Measurements from ENCODE around the gene MPO. TPM values are rescaled to one million over a fixed set of nuclear protein-coding genes. Genes with fewer than 3 reads are reported as not detected.

MPO gene
- total RNA-seq, 2 donors from 2014 or later, result not detected

- peaks cover 53% of the 10 kb centered on the region for H3K27me3 Mint-ChIP-seq (ENCODE audit: insufficient read depth)
- no peak for TF ChIP-seq CTCF (conservative IDR thresholded peaks at IDR 0.05)
- Histone ChIP-seq H3K36me3 (ENCODE audit: control insufficient read depth, insufficient read depth, low read length) (no peaks in the 10 kb centered on the region), H3K4me3 (ENCODE audit: low read length) (no peak overlapping the region), H3K9ac (ENCODE audit: extremely low read depth, low read length, poor library complexity, severe bottlenecking) (no peak overlapping the region), H3K27ac (ENCODE audit: low read depth, low read length) (no peak overlapping the region), H3K27me3 (ENCODE audit: control insufficient read depth, insufficient read depth, low read length, poor library complexity, severe bottlenecking) (peaks cover 8% of the 10 kb centered on the region), H3K9me3 (ENCODE audit: control insufficient read depth, low read length) (no peaks in the 10 kb centered on the region), H3K4me1 (ENCODE audit: control insufficient read depth, insufficient read depth, low read length) (no peaks in the 10 kb centered on the region)
- H3K9me3 Mint-ChIP-seq, result no peaks in the 10 kb centered on the region
- peaks cover 6% of the 10 kb centered on the region for H3K36me3 Mint-ChIP-seq (ENCODE audit: low read depth)
- H3K27ac Mint-ChIP-seq, result no peak overlapping the region
- DNase-seq, result peak; percentile 72
- peaks cover 14% of the 10 kb centered on the region for H3K4me1 Mint-ChIP-seq
- WGBS, 2 experiments (ENCODE audit: insufficient coverage in 1 of 2, insufficient read length in 1 of 2), result 81 to 89% methylated on average over 6 to 11 of the region's 11 CpGs
- no peak overlapping the region for H3K4me3 Mint-ChIP-seq
Measured at GRCh38 chr17:58325976-58326468, 45.3 kb upstream of the MPO start.

- Mint-ChIP-seq H3K36me3 (ENCODE audit: low read depth) (peaks cover 6% of the 10 kb centered on the region), H3K9me3 (no peaks in the 10 kb centered on the region), H3K4me3 (peak overlapping the region; percentile 61), H3K27ac (no peak overlapping the region), H3K4me1 (peaks cover 14% of the 10 kb centered on the region), H3K27me3 (ENCODE audit: insufficient read depth) (peaks cover 58% of the 10 kb centered on the region)
- peak overlapping the region; percentile 76 for H3K4me3 ChIP-seq (ENCODE audit: low read length)
- DNase-seq, result peak; percentile 93
- no peaks in the 10 kb centered on the region for H3K4me1 ChIP-seq (ENCODE audit: control insufficient read depth, insufficient read depth, low read length)
- WGBS, 2 experiments (ENCODE audit: insufficient coverage in 1 of 2, insufficient read length in 1 of 2), result 86 to 92% methylated on average over 6 to 11 of the region's 11 CpGs
- no peak overlapping the region for H3K27ac ChIP-seq (ENCODE audit: low read depth, low read length)
- no peak overlapping the region for H3K9ac ChIP-seq (ENCODE audit: extremely low read depth, low read length, poor library complexity, severe bottlenecking)
- peaks cover 8% of the 10 kb centered on the region for H3K27me3 ChIP-seq (ENCODE audit: control insufficient read depth, insufficient read depth, low read length, poor library complexity, severe bottlenecking)
- no peaks in the 10 kb centered on the region for H3K36me3 ChIP-seq (ENCODE audit: control insufficient read depth, insufficient read depth, low read length)
- no peak for TF ChIP-seq CTCF (conservative IDR thresholded peaks at IDR 0.05)
- no peaks in the 10 kb centered on the region for H3K9me3 ChIP-seq (ENCODE audit: control insufficient read depth, low read length)
Measured at GRCh38 chr17:58325289-58325726, 44.6 kb upstream of the MPO start.

DNA sequence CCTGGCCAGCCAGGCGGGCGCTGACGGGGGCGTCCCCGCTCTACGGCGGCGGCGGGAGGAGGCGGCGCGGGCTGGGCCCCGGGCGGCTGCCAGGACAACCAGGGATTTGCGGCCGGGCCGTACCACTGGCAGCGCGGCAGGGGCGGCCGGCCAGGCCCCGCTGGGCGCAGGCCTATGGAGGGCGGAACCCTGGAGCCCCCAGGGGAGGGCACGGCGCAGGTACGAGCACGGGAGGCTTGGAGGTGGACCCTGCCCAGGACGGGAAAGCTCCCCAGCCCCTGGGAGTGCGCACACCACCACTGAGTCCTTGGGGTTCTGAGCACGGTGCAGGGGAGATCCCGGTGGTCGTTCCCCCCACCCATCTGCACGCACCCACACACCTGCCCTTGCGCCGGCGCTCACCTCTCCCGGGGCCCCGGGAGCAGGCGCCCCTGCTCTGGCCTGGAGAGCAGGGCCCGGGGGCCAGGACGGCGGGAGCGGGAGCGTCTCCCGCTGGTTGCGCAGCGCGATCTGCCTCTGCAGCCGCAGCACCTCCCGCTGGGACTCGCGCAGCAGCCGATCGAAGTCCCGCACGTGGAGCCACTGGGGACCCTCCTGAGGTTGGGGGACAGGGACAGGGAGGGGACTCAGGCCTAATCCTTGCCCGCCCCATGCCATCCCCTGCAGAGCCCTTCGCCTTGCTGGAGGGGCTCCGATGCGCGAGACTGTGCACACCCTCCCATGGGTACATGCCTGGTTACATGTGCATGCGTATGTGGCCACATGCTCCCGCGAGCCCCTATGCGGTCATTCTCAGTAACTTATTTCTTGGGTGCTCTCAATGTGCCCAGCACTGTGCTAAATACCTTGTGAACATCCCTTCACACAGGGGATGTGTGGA lies 43.9 kb upstream of the MPO start:
- peak overlapping the region; percentile 33 for H3K9ac ChIP-seq (ENCODE audit: extremely low read depth, low read length, poor library complexity, severe bottlenecking)
- H3K4me3 Mint-ChIP-seq, result peak overlapping the region; percentile 61
- peak; percentile 88 for DNase-seq
- H3K4me3 ChIP-seq (ENCODE audit: low read length), result peak overlapping the region; percentile 76
- no peak for TF ChIP-seq CTCF (conservative IDR thresholded peaks at IDR 0.05)
- no peaks in the 10 kb centered on the region for H3K9me3 ChIP-seq (ENCODE audit: control insufficient read depth, low read length)
- peaks cover 14% of the 10 kb centered on the region for H3K4me1 Mint-ChIP-seq
- H3K36me3 Mint-ChIP-seq (ENCODE audit: low read depth), result peaks cover 6% of the 10 kb centered on the region
- peaks cover 8% of the 10 kb centered on the region for H3K27me3 ChIP-seq (ENCODE audit: control insufficient read depth, insufficient read depth, low read length, poor library complexity, severe bottlenecking)
- no peaks in the 10 kb centered on the region for H3K9me3 Mint-ChIP-seq
- H3K27ac ChIP-seq (ENCODE audit: low read depth, low read length), result no peak overlapping the region
- no peak overlapping the region for H3K27ac Mint-ChIP-seq
- peaks cover 60% of the 10 kb centered on the region for H3K27me3 Mint-ChIP-seq (ENCODE audit: insufficient read depth)
- no peaks in the 10 kb centered on the region for H3K4me1 ChIP-seq (ENCODE audit: control insufficient read depth, insufficient read depth, low read length)
- WGBS, 2 experiments (ENCODE audit: insufficient coverage in 1 of 2, insufficient read length in 1 of 2), result 19 to 20% methylated on average over 32 to 66 of the region's 66 CpGs
- H3K36me3 ChIP-seq (ENCODE audit: control insufficient read depth, insufficient read depth, low read length), result no peaks in the 10 kb centered on the region
